HepG2 (cell line): ENCODE data around the gene PSORS1C1. TPM values are rescaled to one million over a fixed set of nuclear protein-coding genes. Genes with fewer than 3 reads are reported as not detected.

Experiments used
- ARNTL ChIP-seq: sonication (generic); formaldehyde crosslinking; IDR thresholded peaks from 2 replicates; pipeline ENCODE4 v1.4.0; 2020; ENCODE audit warnings: mild to moderate bottlenecking, missing genetic modification reagents
- DR1 ChIP-seq: sonication (generic); formaldehyde crosslinking; IDR thresholded peaks from 2 replicates; pipeline ENCODE4 v1.8.0; 2021; ENCODE audit warnings: mild to moderate bottlenecking, missing genetic modification reagents, inconsistent platforms
- IRF2 ChIP-seq: IDR thresholded peaks from 2 replicates; pipeline ENCODE4 v1.6.1; 2018; ENCODE audit warnings: missing genetic modification reagents, missing compliant biosample characterization
- KDM5A ChIP-seq: fragments of 200-600 bp; sonication (generic); IDR thresholded peaks from 2 replicates; pipeline ENCODE4 v1.7.0; 2018; ENCODE audit warnings: antibody characterized with exemption, mild to moderate bottlenecking, low read length, borderline replicate concordance
- MXI1 ChIP-seq: IDR thresholded peaks from 3 replicates; pipeline ENCODE4 v1.6.1; 2012; ENCODE audit warnings: low read depth, low read length, inconsistent platforms, borderline replicate concordance
- RFX3 ChIP-seq: IDR thresholded peaks from 2 replicates; pipeline ENCODE4 v1.6.1; 2016; ENCODE audit warnings: missing biosample characterization, missing genetic modification reagents
- RFX5 ChIP-seq: IDR thresholded peaks from 2 replicates; pipeline ENCODE4 v1.6.1; 2011; ENCODE audit warnings: low read depth, low read length, improper control_type of control experiment
- TBX2 ChIP-seq: sonication (generic); formaldehyde crosslinking; IDR thresholded peaks from 2 replicates; pipeline ENCODE4 v1.5.0; 2020; ENCODE audit warnings: missing genetic modification reagents, mild to moderate bottlenecking, borderline replicate concordance
- TBX3 ChIP-seq: fragments of 450-650 bp; IDR thresholded peaks from 2 replicates; pipeline ENCODE4 v1.6.1; 2017; ENCODE audit warnings: antibody characterized with exemption, mild to moderate bottlenecking, inconsistent platforms, borderline replicate concordance
- TOE1 ChIP-seq: sonication (generic); formaldehyde crosslinking; IDR thresholded peaks from 2 replicates; pipeline ENCODE4 v1.4.0; 2020; ENCODE audit warnings: mild to moderate bottlenecking, missing genetic modification reagents
- U2AF2 ChIP-seq: fragments of 200-400 bp; formaldehyde crosslinking; IDR thresholded peaks from 2 replicates; pipeline ENCODE4 v1.6.1; 2017; ENCODE audit warnings: low read depth, mild to moderate bottlenecking, low read length
- ZBTB26 ChIP-seq: IDR thresholded peaks from 2 replicates; pipeline ENCODE4 v1.6.1; 2016; ENCODE audit warnings: missing compliant biosample characterization, missing genetic modification reagents, borderline replicate concordance
- ZFP82 ChIP-seq: sonication (generic); formaldehyde crosslinking; IDR thresholded peaks from 2 replicates; pipeline ENCODE4 v1.5.1; 2020; ENCODE audit warnings: mild to moderate bottlenecking, missing genetic modification reagents, borderline replicate concordance
- ZNF274 ChIP-seq: sonication (generic); formaldehyde crosslinking; IDR thresholded peaks from 2 replicates; pipeline ENCODE4 v1.5.1; 2020; ENCODE audit warnings: mild to moderate bottlenecking, missing genetic modification reagents
- ZNF276 ChIP-seq: sonication (generic); formaldehyde crosslinking; IDR thresholded peaks from 2 replicates; pipeline ENCODE4 v1.4.0; 2020; ENCODE audit warnings: mild to moderate bottlenecking, low read depth, missing genetic modification reagents
- ZNF430 ChIP-seq: sonication (generic); formaldehyde crosslinking; IDR thresholded peaks from 2 replicates; pipeline ENCODE4 v1.9.0; 2021; ENCODE audit warnings: mild to moderate bottlenecking, missing genetic modification reagents
- ZNF564 ChIP-seq: sonication (generic); formaldehyde crosslinking; IDR thresholded peaks from 2 replicates; pipeline ENCODE4 v1.8.1; 2023; ENCODE audit warnings: mild to moderate bottlenecking, missing genetic modification reagents
- ZNF780A ChIP-seq: sonication (generic); formaldehyde crosslinking; IDR thresholded peaks from 2 replicates; pipeline ENCODE4 v1.8.0; 2022; ENCODE audit warnings: mild to moderate bottlenecking, missing genetic modification reagents, moderate library complexity
- ZNF891 ChIP-seq: sonication (generic); formaldehyde crosslinking; IDR thresholded peaks from 2 replicates; pipeline ENCODE4 v1.5.0; 2020; ENCODE audit warnings: mild to moderate bottlenecking, missing genetic modification reagents
- polyA plus RNA-seq, 8 experiments: library from polyadenylated mRNA; depleted of rRNA in 3 of 8; stranded (reverse) in 7 of 8; unstranded in 1 of 8; fragments of >200 nt; fragmentation: Illumina TruSeq in 4 of 8; extraction: Trizol in 4 of 8; gene quantifications; 2 replicates each; pipeline versions ENCODE4 v1.2.1 to v1.2.3, GENCODE V29; 2011 to 2016; ENCODE audit warnings: low read depth in 4 of 8, missing spikeins in 1 of 8, mixed read lengths in 1 of 8; ENCODE audit not compliant: insufficient read depth in 1 of 8
- total RNA-seq, 5 experiments: library from RNA; depleted of rRNA; stranded (reverse); fragments of >200 nt; fragmentation: Illumina TruSeq; extraction: Trizol; gene quantifications; 2 replicates each; pipeline ENCODE4 v1.2.3, GENCODE V29; 2016; ENCODE audit warnings: low read depth in 1 of 5
- TF ChIP-seq, protein P1 (sequence below): sonication (generic); formaldehyde crosslinking; IDR thresholded peaks from 2 replicates; pipeline ENCODE4 v1.5.1; 2020; ENCODE audit warnings: missing genetic modification reagents, mild to moderate bottlenecking, borderline replicate concordance
- TF ChIP-seq, protein P2 (sequence below): sonication (generic); formaldehyde crosslinking; IDR thresholded peaks from 2 replicates; pipeline ENCODE4 v1.9.0; 2021; ENCODE audit warnings: missing genetic modification reagents, borderline replicate concordance
- TF ChIP-seq, protein P3 (sequence below): IDR thresholded peaks from 2 replicates; pipeline ENCODE4 v1.6.1; 2016; ENCODE audit warnings: mild to moderate bottlenecking, missing biosample characterization, missing genetic modification reagents

PSORS1C1 gene
- total and polyA plus RNA-seq, 2 of the 13 experiments (the other 11 are each of a cell fraction or from before 2014, with no cell fraction given): 0.01 to 0.02 TPM

GRCh38 chr6:31186052-31186734, 71.6 kb downstream of the PSORS1C1 start (continued):
- TF ChIP-seq, protein P1, sequence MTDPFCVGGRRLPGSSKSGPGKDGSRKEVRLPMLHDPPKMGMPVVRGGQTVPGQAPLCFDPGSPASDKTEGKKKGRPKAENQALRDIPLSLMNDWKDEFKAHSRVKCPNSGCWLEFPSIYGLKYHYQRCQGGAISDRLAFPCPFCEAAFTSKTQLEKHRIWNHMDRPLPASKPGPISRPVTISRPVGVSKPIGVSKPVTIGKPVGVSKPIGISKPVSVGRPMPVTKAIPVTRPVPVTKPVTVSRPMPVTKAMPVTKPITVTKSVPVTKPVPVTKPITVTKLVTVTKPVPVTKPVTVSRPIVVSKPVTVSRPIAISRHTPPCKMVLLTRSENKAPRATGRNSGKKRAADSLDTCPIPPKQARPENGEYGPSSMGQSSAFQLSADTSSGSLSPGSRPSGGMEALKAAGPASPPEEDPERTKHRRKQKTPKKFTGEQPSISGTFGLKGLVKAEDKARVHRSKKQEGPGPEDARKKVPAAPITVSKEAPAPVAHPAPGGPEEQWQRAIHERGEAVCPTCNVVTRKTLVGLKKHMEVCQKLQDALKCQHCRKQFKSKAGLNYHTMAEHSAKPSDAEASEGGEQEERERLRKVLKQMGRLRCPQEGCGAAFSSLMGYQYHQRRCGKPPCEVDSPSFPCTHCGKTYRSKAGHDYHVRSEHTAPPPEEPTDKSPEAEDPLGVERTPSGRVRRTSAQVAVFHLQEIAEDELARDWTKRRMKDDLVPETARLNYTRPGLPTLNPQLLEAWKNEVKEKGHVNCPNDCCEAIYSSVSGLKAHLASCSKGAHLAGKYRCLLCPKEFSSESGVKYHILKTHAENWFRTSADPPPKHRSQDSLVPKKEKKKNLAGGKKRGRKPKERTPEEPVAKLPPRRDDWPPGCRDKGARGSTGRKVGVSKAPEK (CRISPR knock-in tag): peak; percentile 98; the same call in 1 of the 2 replicates
- TF ChIP-seq ARNTL (CRISPR knock-in tag): no peak
- TF ChIP-seq ZNF430 (CRISPR knock-in tag): peak; percentile 85; the same call in 1 of the 2 replicates
- TF ChIP-seq ZFP82 (CRISPR knock-in tag): 0 out of 2 replicates have a peak, but pooled peaks have one; percentile 41
- TF ChIP-seq ZNF564 (CRISPR knock-in tag): peak; percentile 61; the same call in 1 of the 2 replicates
- TF ChIP-seq U2AF2: no peak
- TF ChIP-seq IRF2 (CRISPR knock-in tag): peak; percentile 88
- no peak for TF ChIP-seq KDM5A
- TF ChIP-seq MXI1: no peak; the same call in 2 of the 3 replicates
- TF ChIP-seq ZNF780A (CRISPR knock-in tag): no peak
- no peak for TF ChIP-seq TOE1 (CRISPR knock-in tag)
- TF ChIP-seq RFX3: no peak
- TF ChIP-seq TBX3: peak; percentile 23; the same call in 1 of the 2 replicates
- TF ChIP-seq, protein P2, sequence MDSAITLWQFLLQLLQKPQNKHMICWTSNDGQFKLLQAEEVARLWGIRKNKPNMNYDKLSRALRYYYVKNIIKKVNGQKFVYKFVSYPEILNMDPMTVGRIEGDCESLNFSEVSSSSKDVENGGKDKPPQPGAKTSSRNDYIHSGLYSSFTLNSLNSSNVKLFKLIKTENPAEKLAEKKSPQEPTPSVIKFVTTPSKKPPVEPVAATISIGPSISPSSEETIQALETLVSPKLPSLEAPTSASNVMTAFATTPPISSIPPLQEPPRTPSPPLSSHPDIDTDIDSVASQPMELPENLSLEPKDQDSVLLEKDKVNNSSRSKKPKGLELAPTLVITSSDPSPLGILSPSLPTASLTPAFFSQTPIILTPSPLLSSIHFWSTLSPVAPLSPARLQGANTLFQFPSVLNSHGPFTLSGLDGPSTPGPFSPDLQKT (CRISPR knock-in tag): no peak
- TF ChIP-seq DR1 (CRISPR knock-in tag): 0 out of 2 replicates have a peak, but pooled peaks have one; percentile 33
- TF ChIP-seq ZNF274 (CRISPR knock-in tag): peak; percentile 93
- peak; percentile 86; the same call in 1 of the 2 replicates for TF ChIP-seq ZNF891 (CRISPR knock-in tag)
- TF ChIP-seq TBX2 (CRISPR knock-in tag): peak; percentile 26
- 0 out of 2 replicates have a peak, but pooled peaks have one; percentile 49 for TF ChIP-seq ZBTB26 (CRISPR knock-in tag)
- TF ChIP-seq, protein P3, sequence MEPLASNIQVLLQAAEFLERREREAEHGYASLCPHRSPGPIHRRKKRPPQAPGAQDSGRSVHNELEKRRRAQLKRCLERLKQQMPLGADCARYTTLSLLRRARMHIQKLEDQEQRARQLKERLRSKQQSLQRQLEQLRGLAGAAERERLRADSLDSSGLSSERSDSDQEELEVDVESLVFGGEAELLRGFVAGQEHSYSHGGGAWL (CRISPR knock-in tag): 0 out of 2 replicates have a peak, but pooled peaks have one; percentile 41
- TF ChIP-seq ZNF276: no peak; the same call in 1 of the 2 replicates
- no peak for TF ChIP-seq RFX5
